ENCODE data around the gene DCAF15. TPM values are rescaled to one million over a fixed set of nuclear protein-coding genes. Genes with fewer than 3 reads are reported as not detected.

Gene DCAF15
- total and polyA plus RNA-seq, 2 experiments from 2014 or later: 39.5 to 81.3 TPM

DNA sequence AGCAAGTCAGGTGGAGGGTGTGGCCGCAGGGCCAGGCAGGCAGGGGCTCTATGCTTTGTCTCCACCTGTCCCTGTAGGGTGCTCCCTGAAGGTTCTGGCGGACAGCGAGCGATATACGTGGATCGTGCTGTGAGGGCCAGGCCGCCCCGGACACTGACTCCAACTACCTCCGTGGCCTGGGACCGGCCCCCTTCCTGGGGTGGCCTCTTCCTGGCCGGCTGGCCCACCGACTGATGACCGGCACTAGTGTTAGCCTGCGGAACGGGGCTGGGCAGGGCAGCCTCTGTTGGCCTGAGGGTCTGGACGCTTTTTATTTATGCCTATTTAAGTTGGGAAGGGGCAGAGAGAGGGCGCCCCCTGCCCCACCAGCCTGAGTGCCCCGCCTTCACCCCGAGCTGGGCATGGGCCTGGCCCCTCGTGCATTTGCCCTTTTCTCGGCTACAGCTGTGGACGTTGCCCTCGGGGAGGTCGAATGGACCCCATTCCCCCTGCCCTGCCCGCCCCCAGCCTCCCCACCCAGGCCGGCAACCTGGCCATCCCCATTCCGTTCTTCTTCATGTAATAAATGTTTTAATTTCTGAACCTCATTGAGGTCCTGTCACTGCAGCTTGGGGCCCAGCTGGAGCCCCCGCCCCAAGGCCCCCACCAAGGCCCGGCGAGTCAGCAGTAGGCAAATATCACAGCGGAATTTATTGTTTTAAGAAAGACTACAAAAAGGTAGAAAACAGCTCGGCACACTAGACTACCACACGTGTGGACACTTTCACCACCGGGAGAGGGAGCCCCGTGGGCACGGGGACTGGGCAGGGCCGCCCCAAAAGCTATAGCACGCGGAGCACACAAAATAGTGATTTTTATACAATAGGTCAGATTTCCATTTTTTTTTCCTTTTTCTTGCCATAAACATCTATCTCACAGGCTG lies 8.8 kb downstream of the DCAF15 start:
- DNase-seq (ENCODE audit: low spot score) (no peak), ATAC-seq (no peak)
- Histone ChIP-seq H3K36me3 (ENCODE audit: insufficient read depth) (peaks cover 6% of the 10 kb centered on the region; the same call in 1 of the 2 replicates), H3K9me2 (ENCODE audit: insufficient read depth) (no peaks in the 10 kb centered on the region), H4K20me1 (replicated peaks; ENCODE audit: insufficient read depth) (peaks cover 13% of the 10 kb centered on the region; the same call in 1 of the 2 replicates), H3K27me3 (ENCODE audit: insufficient read depth) (peaks cover 11% of the 10 kb centered on the region), H3F3A (replicated peaks; ENCODE audit: low read depth) (0 out of 2 replicates have a peak, but pooled peaks cover 10% of the 10 kb centered on the region), H3K4me3 (peak overlapping the region; percentile 82), H3K4me2 (peak overlapping the region; percentile 96), H2AFZ (no peak overlapping the region), H3K79me2 (replicated peaks; ENCODE audit: insufficient read depth) (no peaks in the 10 kb centered on the region), H3K4me1 (ENCODE audit: insufficient read depth) (no peaks in the 10 kb centered on the region; the same call in 1 of the 2 replicates), H3K27ac (ENCODE audit: low read depth) (no peak overlapping the region; the same call in 1 of the 2 replicates)
- Mint-ChIP-seq H3K9me3 (no peaks in the 10 kb centered on the region), H3K27me3 (ENCODE audit: insufficient read depth, low read depth, poor library complexity) (peaks cover 26% of the 10 kb centered on the region), H3K4me3 (peak overlapping the region; percentile 63), H3K36me3 (ENCODE audit: low read depth) (peaks cover 45% of the 10 kb centered on the region), H3K27ac (no peak overlapping the region), H3K4me1 (peaks cover 5% of the 10 kb centered on the region)
- TF ChIP-seq CTCF (conservative IDR thresholded peaks at IDR 0.05; ENCODE audit: low read depth in 2 of 2) (peak; percentile 37), ZNF114 (CRISPR knock-in tag; IDR thresholded peaks at IDR 0.05) (no peak)

GRCh38 chr19:13961826-13962698 lies 9.8 kb downstream of the DCAF15 start:
- Mint-ChIP-seq H3K27ac (no peak overlapping the region), H3K4me3 (peak overlapping the region; percentile 63), H3K36me3 (ENCODE audit: low read depth) (peaks cover 37% of the 10 kb centered on the region), H3K4me1 (peaks cover 5% of the 10 kb centered on the region), H3K27me3 (ENCODE audit: insufficient read depth, low read depth, poor library complexity) (peaks cover 26% of the 10 kb centered on the region), H3K9me3 (no peaks in the 10 kb centered on the region)
- Histone ChIP-seq H3K36me3 (ENCODE audit: insufficient read depth) (no peaks in the 10 kb centered on the region), H3K9me2 (ENCODE audit: insufficient read depth) (no peaks in the 10 kb centered on the region), H2AFZ (no peak overlapping the region), H3K27me3 (ENCODE audit: insufficient read depth) (peaks cover 11% of the 10 kb centered on the region), H3K4me3 (peak overlapping the region; percentile 82), H3K4me1 (ENCODE audit: insufficient read depth) (no peaks in the 10 kb centered on the region; the same call in 1 of the 2 replicates), H3F3A (replicated peaks; ENCODE audit: low read depth) (0 out of 2 replicates have a peak, but pooled peaks cover 6% of the 10 kb centered on the region), H3K4me2 (peak overlapping the region; percentile 96), H4K20me1 (replicated peaks; ENCODE audit: insufficient read depth) (peaks cover 10% of the 10 kb centered on the region; the same call in 1 of the 2 replicates), H3K79me2 (replicated peaks; ENCODE audit: insufficient read depth) (no peaks in the 10 kb centered on the region), H3K27ac (ENCODE audit: low read depth) (no peak overlapping the region)
- no peak for TF ChIP-seq ZNF331 (CRISPR knock-in tag; IDR thresholded peaks at IDR 0.05; ENCODE audit: low read depth)
- 0 out of 4 replicates have a peak, but pooled peaks of 1 of the 2 experiments have one; percentile 4 for TF ChIP-seq CTCF (conservative IDR thresholded peaks at IDR 0.05; ENCODE audit: low read depth in 2 of 2)
- no peak for TF ChIP-seq CREB1 (CRISPR knock-in tag; IDR thresholded peaks at IDR 0.05; ENCODE audit: low read depth)
- TF ChIP-seq, protein P1, sequence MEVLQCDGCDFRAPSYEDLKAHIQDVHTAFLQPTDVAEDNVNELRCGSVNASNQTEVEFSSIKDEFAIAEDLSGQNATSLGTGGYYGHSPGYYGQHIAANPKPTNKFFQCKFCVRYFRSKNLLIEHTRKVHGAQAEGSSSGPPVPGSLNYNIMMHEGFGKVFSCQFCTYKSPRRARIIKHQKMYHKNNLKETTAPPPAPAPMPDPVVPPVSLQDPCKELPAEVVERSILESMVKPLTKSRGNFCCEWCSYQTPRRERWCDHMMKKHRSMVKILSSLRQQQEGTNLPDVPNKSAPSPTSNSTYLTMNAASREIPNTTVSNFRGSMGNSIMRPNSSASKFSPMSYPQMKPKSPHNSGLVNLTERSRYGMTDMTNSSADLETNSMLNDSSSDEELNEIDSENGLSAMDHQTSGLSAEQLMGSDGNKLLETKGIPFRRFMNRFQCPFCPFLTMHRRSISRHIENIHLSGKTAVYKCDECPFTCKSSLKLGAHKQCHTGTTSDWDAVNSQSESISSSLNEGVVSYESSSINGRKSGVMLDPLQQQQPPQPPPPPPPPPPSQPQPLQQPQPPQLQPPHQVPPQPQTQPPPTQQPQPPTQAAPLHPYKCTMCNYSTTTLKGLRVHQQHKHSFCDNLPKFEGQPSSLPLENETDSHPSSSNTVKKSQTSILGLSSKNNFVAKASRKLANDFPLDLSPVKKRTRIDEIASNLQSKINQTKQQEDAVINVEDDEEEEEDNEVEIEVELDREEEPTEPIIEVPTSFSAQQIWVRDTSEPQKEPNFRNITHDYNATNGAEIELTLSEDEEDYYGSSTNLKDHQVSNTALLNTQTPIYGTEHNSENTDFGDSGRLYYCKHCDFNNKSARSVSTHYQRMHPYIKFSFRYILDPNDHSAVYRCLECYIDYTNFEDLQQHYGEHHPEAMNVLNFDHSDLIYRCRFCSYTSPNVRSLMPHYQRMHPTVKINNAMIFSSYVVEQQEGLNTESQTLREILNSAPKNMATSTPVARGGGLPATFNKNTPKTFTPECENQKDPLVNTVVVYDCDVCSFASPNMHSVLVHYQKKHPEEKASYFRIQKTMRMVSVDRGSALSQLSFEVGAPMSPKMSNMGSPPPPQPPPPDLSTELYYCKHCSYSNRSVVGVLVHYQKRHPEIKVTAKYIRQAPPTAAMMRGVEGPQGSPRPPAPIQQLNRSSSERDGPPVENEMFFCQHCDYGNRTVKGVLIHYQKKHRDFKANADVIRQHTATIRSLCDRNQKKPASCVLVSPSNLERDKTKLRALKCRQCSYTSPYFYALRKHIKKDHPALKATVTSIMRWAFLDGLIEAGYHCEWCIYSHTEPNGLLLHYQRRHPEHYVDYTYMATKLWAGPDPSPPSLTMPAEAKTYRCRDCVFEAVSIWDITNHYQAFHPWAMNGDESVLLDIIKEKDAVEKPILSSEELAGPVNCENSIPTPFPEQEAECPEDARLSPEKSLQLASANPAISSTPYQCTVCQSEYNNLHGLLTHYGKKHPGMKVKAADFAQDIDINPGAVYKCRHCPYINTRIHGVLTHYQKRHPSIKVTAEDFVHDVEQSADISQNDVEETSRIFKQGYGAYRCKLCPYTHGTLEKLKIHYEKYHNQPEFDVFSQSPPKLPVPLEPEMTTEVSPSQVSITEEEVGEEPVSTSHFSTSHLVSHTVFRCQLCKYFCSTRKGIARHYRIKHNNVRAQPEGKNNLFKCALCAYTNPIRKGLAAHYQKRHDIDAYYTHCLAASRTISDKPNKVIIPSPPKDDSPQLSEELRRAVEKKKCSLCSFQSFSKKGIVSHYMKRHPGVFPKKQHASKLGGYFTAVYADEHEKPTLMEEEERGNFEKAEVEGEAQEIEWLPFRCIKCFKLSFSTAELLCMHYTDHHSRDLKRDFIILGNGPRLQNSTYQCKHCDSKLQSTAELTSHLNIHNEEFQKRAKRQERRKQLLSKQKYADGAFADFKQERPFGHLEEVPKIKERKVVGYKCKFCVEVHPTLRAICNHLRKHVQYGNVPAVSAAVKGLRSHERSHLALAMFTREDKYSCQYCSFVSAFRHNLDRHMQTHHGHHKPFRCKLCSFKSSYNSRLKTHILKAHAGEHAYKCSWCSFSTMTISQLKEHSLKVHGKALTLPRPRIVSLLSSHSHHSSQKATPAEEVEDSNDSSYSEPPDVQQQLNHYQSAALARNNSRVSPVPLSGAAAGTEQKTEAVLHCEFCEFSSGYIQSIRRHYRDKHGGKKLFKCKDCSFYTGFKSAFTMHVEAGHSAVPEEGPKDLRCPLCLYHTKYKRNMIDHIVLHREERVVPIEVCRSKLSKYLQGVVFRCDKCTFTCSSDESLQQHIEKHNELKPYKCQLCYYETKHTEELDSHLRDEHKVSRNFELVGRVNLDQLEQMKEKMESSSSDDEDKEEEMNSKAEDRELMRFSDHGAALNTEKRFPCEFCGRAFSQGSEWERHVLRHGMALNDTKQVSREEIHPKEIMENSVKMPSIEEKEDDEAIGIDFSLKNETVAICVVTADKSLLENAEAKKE (CRISPR knock-in tag; IDR thresholded peaks at IDR 0.05): no peak
- TF ChIP-seq POLR2AphosphoS5 (IDR thresholded peaks at IDR 0.05; ENCODE audit: low read depth): peak; percentile 42
- DNase-seq (ENCODE audit: low spot score) (peak; percentile 77), ATAC-seq (peak; percentile 59)

Data from GM23338 (cell line).